Right lobe of liver (tissue), 6 donors: ENCODE data around the gene JMJD8. TPM values are rescaled to one million over a fixed set of nuclear protein-coding genes. Genes with fewer than 3 reads are reported as not detected.

Source experiments
- ATAC-seq, 4 donors: fragments of 200-7000 bp; cut with Tn5 transposase; one replicate each; pipeline ENCODE4 v1.9.1; 2020; ENCODE audit warnings: mild to moderate bottlenecking in 4 of 4, moderate library complexity in 4 of 4
- DNase-seq, 3 donors: peaks; one replicate each; pipeline ENCODE4 v3.0.0-alpha.2; 2020
- H3K27ac ChIP-seq, 3 donors: fragments of 200-600 bp; one replicate each; pipeline ENCODE4 v1.8.0; 2022
- H3K27me3 ChIP-seq, 2 donors: fragments of 200-600 bp; one replicate each; pipeline ENCODE4 v1.8.0; 2022
- H3K36me3 ChIP-seq, 4 donors: fragments of 200-600 bp; sonication (generic) in 1 of 4; one replicate each; pipeline versions ENCODE4 v1.5.1 to v1.8.0; 2017 to 2022; ENCODE audit warnings: control low read depth in 1 of 4
- H3K4me1 ChIP-seq, 4 donors: fragments of 200-600 bp; sonication (generic) in 1 of 4; one replicate each; pipeline versions ENCODE4 v1.5.1 to v1.8.0; 2017 to 2022; ENCODE audit warnings: control low read depth in 1 of 4
- H3K4me3 ChIP-seq, 3 donors: fragments of 200-600 bp; one replicate each; pipeline ENCODE4 v1.8.0; 2022
- H3K9me3 ChIP-seq, 4 donors: fragments of 200-600 bp; sonication (generic) in 1 of 4; one replicate each; pipeline versions ENCODE4 v1.5.1 to v1.8.0; 2017 to 2022; ENCODE audit warnings: control low read depth in 1 of 4
- CTCF ChIP-seq, 4 donors: fragments of 200-600 bp in 3 of 4; fragments of 450-650 bp in 1 of 4; IDR thresholded peaks; one replicate each; pipeline versions ENCODE4 v1.5.1 to v1.8.0; 2016 to 2022; ENCODE audit warnings: antibody characterized with exemption in 4 of 4, mild to moderate bottlenecking in 2 of 4
- POLR2A ChIP-seq: fragments of 450-650 bp; IDR thresholded peaks from one replicate; pipeline ENCODE4 v1.6.1; 2017; ENCODE audit warnings: antibody characterized with exemption, mild to moderate bottlenecking
- WGBS: methylation state at CpG from one replicate; pipeline ENCODE4 v1.1.6; 2018; ENCODE audit warnings: low coverage, low lambda C conversion rate; ENCODE audit not compliant: insufficient coverage; ENCODE audit errors: missing lambda C conversion rate; 5-methylcytosine and 5-hydroxymethylcytosine counted together
- intact Hi-C, 2 donors: fragments of 100-400 bp; cut with DNase I; formaldehyde crosslinking; loops; one replicate each; pipeline versions ENCODE4 v1.11.2 to v1.14.1; 2022
- total RNA-seq, 6 experiments: library from RNA; depleted of rRNA in 2 of 6; stranded (reverse); fragments of >200 nt in 2 of 6; fragmentation: NEBNext Ultra II Directional in 3 of 6; extraction: Animal tissue kit (Norgen Biotek cat#: 25700) in 3 of 6; gene quantifications; one replicate each; pipeline versions ENCODE4 v1.1.0 to v1.2.4, GENCODE V29; 2016 to 2023
- donor health status: DM: no; HTN: yes; CAD: no.
- donor health status: DM: no; HTN: no; CAD: no.
- donor health status: DM: no; HTN: no; CAD: no.
- donor health status: DM: no; HTN: yes; CAD: no.
- donor health status: DM: no; HTN: yes; CAD: no.

JMJD8 gene
- total RNA-seq, 6 experiments from 2014 or later: 26.9 to 68.1 (median 36.9) TPM

GRCh38 chr16:654034-654433, 30.1 kb downstream of the JMJD8 start:
- TF ChIP-seq POLR2A: no peak
- no peak for TF ChIP-seq CTCF (IDR thresholded peaks at IDR 0.05)
- DNase-seq: no peak
- H3K36me3 ChIP-seq: no peaks in the 10 kb centered on the region
- H3K27me3 ChIP-seq: no peaks in the 10 kb centered on the region
- WGBS: 50% methylated on average over 2 of the region's 12 CpGs
- no peak overlapping the region for H3K27ac ChIP-seq
- intact Hi-C loops: no loop called here
- peaks cover 0 to 6% (median 0%) of the 10 kb centered on the region in 4 donors for H3K4me1 ChIP-seq
- no peak for ATAC-seq
- no peaks in the 10 kb centered on the region for H3K9me3 ChIP-seq
- no peak overlapping the region for H3K4me3 ChIP-seq

DNA sequence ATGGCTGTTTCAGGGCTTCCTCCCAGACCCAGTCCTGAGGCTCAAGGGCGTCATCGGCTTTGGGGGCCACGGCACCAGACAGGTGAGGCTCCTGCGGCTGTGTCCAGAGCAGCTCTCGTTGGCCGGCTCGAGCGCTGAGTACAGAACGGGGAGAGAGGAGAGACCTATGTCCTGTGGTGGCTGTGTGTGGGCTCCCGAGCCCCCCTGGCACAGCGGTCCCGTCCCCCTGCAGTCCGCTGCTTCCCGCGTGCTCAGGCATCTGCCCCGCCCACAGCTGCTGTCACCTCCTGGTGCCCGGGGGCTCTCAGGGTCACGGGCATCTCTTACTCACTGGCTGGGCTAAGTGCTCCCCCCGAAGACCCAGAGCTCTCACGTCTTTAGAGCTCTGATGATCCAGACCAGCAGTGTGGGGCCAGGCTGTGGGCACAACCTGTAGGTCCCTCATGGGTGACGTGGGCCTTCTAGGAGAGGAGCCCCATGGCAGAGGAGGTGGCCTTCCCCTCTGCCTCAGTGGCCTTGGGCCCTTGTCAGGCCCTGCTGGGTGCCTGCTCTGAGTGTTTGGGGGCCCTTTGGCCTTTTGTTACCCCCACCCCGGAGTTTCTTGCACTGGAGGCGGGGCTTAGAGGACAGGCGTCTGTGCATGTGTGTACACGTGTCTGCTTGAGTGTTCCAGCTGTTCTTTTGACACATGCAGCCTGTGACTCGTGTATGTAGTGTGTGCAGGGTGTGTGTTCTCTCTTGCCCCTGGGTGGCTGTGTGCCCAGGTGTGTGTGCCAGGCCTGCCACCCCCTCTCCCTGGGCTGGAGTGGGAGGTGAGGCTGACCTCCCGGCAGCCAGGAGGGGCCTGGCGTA, 31.5 kb downstream of the JMJD8 start:
- peaks cover 0 to 9% (median 1%) of the 10 kb centered on the region in 4 donors for H3K4me1 ChIP-seq
- TF ChIP-seq CTCF (IDR thresholded peaks at IDR 0.05) (no peak), POLR2A (no peak)
- intact Hi-C loops: no loop called here
- 100% methylated on average over 3 of the region's 28 CpGs for WGBS
- no peak overlapping the region for H3K27ac ChIP-seq
- no peak for DNase-seq
- H3K9me3 ChIP-seq: no peaks in the 10 kb centered on the region
- no peaks in the 10 kb centered on the region for H3K27me3 ChIP-seq
- no peaks in the 10 kb centered on the region for H3K36me3 ChIP-seq
- H3K4me3 ChIP-seq: no peak overlapping the region
- ATAC-seq: no peak

DNA sequence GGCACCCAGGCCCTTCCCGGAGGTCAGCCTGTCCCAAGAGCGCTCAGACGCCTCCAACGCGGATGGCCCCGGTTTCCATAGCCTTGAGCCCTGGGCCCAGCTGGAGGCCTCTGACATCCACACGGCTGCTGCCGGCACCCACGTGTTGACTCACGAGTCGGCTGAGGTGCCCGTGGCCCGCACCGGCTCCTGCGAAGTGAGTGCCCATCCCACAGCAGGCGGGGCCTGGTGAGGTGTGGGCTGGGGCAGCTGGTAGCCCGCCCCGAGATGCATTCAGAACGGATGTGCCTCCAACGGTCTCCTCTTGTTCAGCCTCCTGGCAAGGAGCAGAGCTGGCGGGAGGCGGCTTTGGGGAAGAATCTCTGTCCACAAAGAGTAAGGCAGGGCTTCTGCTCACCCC, 32.3 kb downstream of the JMJD8 start:
- WGBS: no CpG with 5 or more reads among the region's 22 CpGs
- ATAC-seq (no peak), DNase-seq (no peak)
- Histone ChIP-seq H3K9me3 (no peaks in the 10 kb centered on the region), H3K27me3 (no peaks in the 10 kb centered on the region), H3K4me3 (no peak overlapping the region), H3K27ac (no peak overlapping the region), H3K4me1 (peaks cover 0 to 17% (median 6%) of the 10 kb centered on the region in 4 donors), H3K36me3 (no peaks in the 10 kb centered on the region)
- intact Hi-C loops: no loop called here
- no peak for TF ChIP-seq CTCF (IDR thresholded peaks at IDR 0.05)
- no peak for TF ChIP-seq POLR2A

- intact Hi-C loops: no loop called here
- Histone ChIP-seq H3K27ac (peak overlapping the region in 1 of 3 donors; percentile 94), H3K36me3 (no peaks in the 10 kb centered on the region), H3K27me3 (no peaks in the 10 kb centered on the region), H3K9me3 (no peaks in the 10 kb centered on the region), H3K4me3 (peak overlapping the region; percentile 46 to 88 (median 72)), H3K4me1 (peaks cover 0 to 34% (median 16%) of the 10 kb centered on the region in 4 donors)
- no peak for ATAC-seq
- TF ChIP-seq CTCF (IDR thresholded peaks at IDR 0.05): no peak
- TF ChIP-seq POLR2A: no peak
- WGBS: 10% methylated on average over 2 of the region's 44 CpGs
- DNase-seq: no peak
Measured at GRCh38 chr16:649631-650030, 34.5 kb downstream of the JMJD8 start.
